Caco-2 (cell line): Measurements from ENCODE around the gene BAHCC1. TPM values are rescaled to one million over a fixed set of nuclear protein-coding genes. Genes with fewer than 3 reads are reported as not detected.

Experiments
- BruUV-seq: library from RNA; stranded (reverse); fragments of 400-500 nt; replicated peaks from 2 replicates; lab custom pipeline; 2021; lab: Mats Ljungman, UMichigan
- CTCF ChIA-PET: fragments of 300-600 bp; sonication (Branson Sonifier 250); formaldehyde crosslinking; loops from one replicate; lab custom pipeline; 2022; ENCODE audit warnings: antibody characterized with exemption; lab: Charles Lee
- POLR2A ChIA-PET: fragments of 300-600 bp; sonication (Branson Sonifier 250); formaldehyde crosslinking; loops from one replicate; lab custom pipeline; 2022; ENCODE audit warnings: antibody characterized with exemption; lab: Charles Lee
- DNase-seq, 2 experiments: peaks; one replicate each; pipeline versions ENCODE4 v3.0.0 to v3.0.0-alpha.2; 2020 to 2022
- H3K27me3 ChIP-seq: replicated peaks from 2 replicates; pipeline ENCODE4 v1.6.0; 2011; ENCODE audit warnings: low read length; ENCODE audit not compliant: control insufficient read depth, insufficient read depth
- H3K36me3 ChIP-seq: 2 replicates; pipeline ENCODE4 v1.5.1; 2011; ENCODE audit warnings: low read length; ENCODE audit not compliant: control insufficient read depth, insufficient read depth
- H3K4me1 ChIP-seq: fragments of 250-450 bp; sonication (Bioruptor Pico); 2 replicates; pipeline ENCODE4 v1.5.1; 2020; ENCODE audit warnings: mild to moderate bottlenecking
- H3K4me3 ChIP-seq: 2 replicates; pipeline ENCODE4 v1.5.1; 2011; ENCODE audit warnings: low read depth, mild to moderate bottlenecking, control low read depth, low read length
- H3K9me3 ChIP-seq: fragments of 250-450 bp; sonication (Bioruptor Pico); 2 replicates; pipeline ENCODE4 v1.5.1; 2020; ENCODE audit warnings: mild to moderate bottlenecking, moderate library complexity
- H3K27ac Mint-ChIP-seq: one replicate; pipeline ENCODE4 v1.8.0; 2022; ENCODE audit warnings: mixed read lengths; ENCODE audit not compliant: unreplicated experiment
- H3K27me3 Mint-ChIP-seq: one replicate; pipeline ENCODE4 v1.8.0; 2022; ENCODE audit warnings: mixed read lengths; ENCODE audit not compliant: insufficient read depth, unreplicated experiment
- H3K36me3 Mint-ChIP-seq: one replicate; pipeline ENCODE4 v1.8.0; 2022; ENCODE audit warnings: mild to moderate bottlenecking, mixed read lengths; ENCODE audit not compliant: insufficient read depth, unreplicated experiment
- H3K4me1 Mint-ChIP-seq: one replicate; pipeline ENCODE4 v1.8.0; 2022; ENCODE audit warnings: low read depth, mixed read lengths; ENCODE audit not compliant: unreplicated experiment
- H3K4me3 Mint-ChIP-seq: one replicate; pipeline ENCODE4 v1.8.0; 2022; ENCODE audit warnings: mild to moderate bottlenecking, moderate library complexity, mixed read lengths; ENCODE audit not compliant: unreplicated experiment
- H3K9me3 Mint-ChIP-seq: one replicate; pipeline ENCODE4 v1.8.0; 2022; ENCODE audit warnings: mixed read lengths; ENCODE audit not compliant: unreplicated experiment
- intact Hi-C: fragments of 100-400 bp; cut with micrococcal nuclease; formaldehyde crosslinking; loops from one replicate; pipeline ENCODE4 v1.10.0; 2022; ENCODE audit not compliant: unreplicated experiment
- total RNA-seq: library from RNA; stranded (reverse); gene quantifications from 2 replicates; pipeline ENCODE4 v1.2.3, GENCODE V29; 2022
- TF ChIP-seq, protein P1 (sequence below), 2 experiments: fragments of 200-600 bp in 1 of 2; IDR thresholded peaks; 1 replicate in 1 of 2; 2 replicates in 1 of 2; pipeline versions ENCODE4 v1.5.1 to v1.8.0; 2011 to 2022; ENCODE audit warnings: antibody characterized with exemption in 1 of 2, control low read depth in 1 of 2, inconsistent platforms in 1 of 2, low read depth in 1 of 2, low read length in 1 of 2, mild to moderate bottlenecking in 1 of 2, moderate library complexity in 1 of 2; ENCODE audit not compliant: insufficient read depth in 1 of 2, severe bottlenecking in 1 of 2, unreplicated experiment in 1 of 2

The BAHCC1 gene
- total RNA-seq, 1 experiment from 2014 or later: 10.2 TPM

DNA sequence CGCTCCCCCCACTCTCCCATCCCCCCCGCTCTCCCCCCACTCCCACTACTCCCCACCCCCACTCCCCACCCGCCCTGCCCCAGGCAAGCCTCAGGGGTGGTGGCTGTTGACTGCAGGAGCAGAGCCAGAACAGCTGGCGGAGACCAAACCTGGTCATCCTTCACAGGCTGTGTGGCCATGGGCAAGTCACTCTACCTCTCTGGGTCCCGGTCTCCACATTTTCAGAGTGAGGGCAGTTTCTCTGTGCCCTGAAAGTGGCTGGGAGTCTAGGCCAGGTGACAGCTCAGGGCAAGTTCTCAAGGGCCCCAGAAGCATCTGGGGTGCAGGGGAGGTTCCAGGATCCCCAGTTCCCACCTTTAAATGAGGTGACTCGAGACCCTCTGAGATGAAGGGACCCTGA, 15.1 kb upstream of the BAHCC1 start:
- no peaks in the 10 kb centered on the region for H3K4me1 Mint-ChIP-seq
- TF ChIP-seq, protein P1, sequence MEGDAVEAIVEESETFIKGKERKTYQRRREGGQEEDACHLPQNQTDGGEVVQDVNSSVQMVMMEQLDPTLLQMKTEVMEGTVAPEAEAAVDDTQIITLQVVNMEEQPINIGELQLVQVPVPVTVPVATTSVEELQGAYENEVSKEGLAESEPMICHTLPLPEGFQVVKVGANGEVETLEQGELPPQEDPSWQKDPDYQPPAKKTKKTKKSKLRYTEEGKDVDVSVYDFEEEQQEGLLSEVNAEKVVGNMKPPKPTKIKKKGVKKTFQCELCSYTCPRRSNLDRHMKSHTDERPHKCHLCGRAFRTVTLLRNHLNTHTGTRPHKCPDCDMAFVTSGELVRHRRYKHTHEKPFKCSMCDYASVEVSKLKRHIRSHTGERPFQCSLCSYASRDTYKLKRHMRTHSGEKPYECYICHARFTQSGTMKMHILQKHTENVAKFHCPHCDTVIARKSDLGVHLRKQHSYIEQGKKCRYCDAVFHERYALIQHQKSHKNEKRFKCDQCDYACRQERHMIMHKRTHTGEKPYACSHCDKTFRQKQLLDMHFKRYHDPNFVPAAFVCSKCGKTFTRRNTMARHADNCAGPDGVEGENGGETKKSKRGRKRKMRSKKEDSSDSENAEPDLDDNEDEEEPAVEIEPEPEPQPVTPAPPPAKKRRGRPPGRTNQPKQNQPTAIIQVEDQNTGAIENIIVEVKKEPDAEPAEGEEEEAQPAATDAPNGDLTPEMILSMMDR (IDR thresholded peaks at IDR 0.05; ENCODE audit: insufficient read depth in 1 of 2, low read depth in 1 of 2, low read length in 1 of 2, severe bottlenecking in 1 of 2, unreplicated experiment in 1 of 2): no peak
- CTCF ChIA-PET: interaction anchor here (1.1 kb wide), 1 partner anchor 71 kb away, joined by 8 read pairs; no protein-coding TSS in a partner anchor
- no peaks in the 10 kb centered on the region for H3K27me3 ChIP-seq
- H3K27me3 Mint-ChIP-seq: no peaks in the 10 kb centered on the region
- no peak for DNase-seq
- H3K9me3 Mint-ChIP-seq: no peaks in the 10 kb centered on the region
- no peaks in the 10 kb centered on the region for H3K36me3 Mint-ChIP-seq
- POLR2A ChIA-PET: interaction anchor here (0.6 kb wide), 1 partner anchor 15 kb away, joined by 4 read pairs; no protein-coding TSS in a partner anchor
- no TSS peak for BruUV-seq
- H3K9me3 ChIP-seq: no peaks in the 10 kb centered on the region
- H3K4me3 Mint-ChIP-seq: no peak overlapping the region
- no peak overlapping the region for H3K4me3 ChIP-seq
- H3K36me3 ChIP-seq: no peaks in the 10 kb centered on the region
- no peak overlapping the region for H3K27ac Mint-ChIP-seq
- no peaks in the 10 kb centered on the region; the same call in 1 of the 2 replicates for H3K4me1 ChIP-seq
- intact Hi-C loops: no loop called here

DNA sequence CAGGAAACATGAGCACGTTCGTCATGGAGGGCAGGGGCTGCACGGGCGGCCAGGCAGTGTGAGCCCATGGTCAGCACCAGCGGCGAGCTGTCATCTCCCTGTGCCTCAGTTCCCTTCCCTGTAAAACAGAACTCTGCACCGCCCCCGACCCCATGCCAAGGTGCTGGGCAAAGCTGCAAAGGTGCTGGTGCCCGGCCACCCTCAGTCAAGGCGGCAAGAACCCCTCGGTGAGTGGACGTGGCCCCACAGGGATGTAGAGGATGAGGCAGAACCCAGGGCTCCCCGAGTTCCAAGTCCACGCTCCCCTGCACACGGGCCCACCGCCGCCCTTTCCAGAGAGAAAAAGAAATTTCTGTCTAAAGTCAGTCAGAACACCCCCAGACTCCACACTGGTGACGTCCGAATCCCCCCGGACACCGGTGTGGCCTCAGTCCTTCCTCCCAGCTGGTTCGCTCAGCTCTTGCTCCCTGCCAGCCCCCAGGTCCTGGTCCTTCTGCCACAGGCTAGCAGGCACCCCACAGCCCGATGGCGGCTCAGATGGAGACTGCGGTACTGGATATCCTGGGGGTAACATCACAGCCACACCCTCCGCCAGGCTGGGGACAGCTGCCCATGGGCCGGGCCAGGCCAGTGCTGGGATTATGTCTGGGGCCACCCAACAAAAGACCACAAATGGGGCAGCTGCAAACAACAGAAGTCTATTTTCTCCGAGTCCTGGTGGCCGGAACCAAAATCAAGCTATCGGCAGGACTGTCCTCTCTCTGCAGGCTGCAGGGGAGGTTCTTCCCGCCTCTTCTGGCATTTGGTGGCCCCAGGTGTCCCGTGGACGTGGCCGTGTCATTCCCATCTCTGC, 14.4 kb upstream of the BAHCC1 start:
- no peak overlapping the region for H3K4me3 Mint-ChIP-seq
- peaks cover 7% of the 10 kb centered on the region for H3K4me1 ChIP-seq
- H3K36me3 ChIP-seq: no peaks in the 10 kb centered on the region
- POLR2A ChIA-PET: no interaction called here
- intact Hi-C loops: no loop called here
- H3K36me3 Mint-ChIP-seq: peaks cover under 1% of the 10 kb centered on the region
- no peak overlapping the region for H3K4me3 ChIP-seq
- peak overlapping the region; percentile 33 for H3K27ac Mint-ChIP-seq
- no peaks in the 10 kb centered on the region for H3K27me3 ChIP-seq
- H3K4me1 Mint-ChIP-seq: peaks cover 1% of the 10 kb centered on the region
- H3K9me3 ChIP-seq: no peaks in the 10 kb centered on the region
- TF ChIP-seq, protein P1 (IDR thresholded peaks at IDR 0.05; ENCODE audit: insufficient read depth in 1 of 2, low read depth in 1 of 2, low read length in 1 of 2, severe bottlenecking in 1 of 2, unreplicated experiment in 1 of 2): no peak
- no TSS peak for BruUV-seq
- CTCF ChIA-PET: interaction anchor here (0.8 to 1.0 kb wide), 2 partner anchors 71 to 90 kb away, joined by 3 to 7 read pairs; no protein-coding TSS in a partner anchor
- no peaks in the 10 kb centered on the region for H3K9me3 Mint-ChIP-seq
- DNase-seq: no peak
- no peaks in the 10 kb centered on the region for H3K27me3 Mint-ChIP-seq

DNA sequence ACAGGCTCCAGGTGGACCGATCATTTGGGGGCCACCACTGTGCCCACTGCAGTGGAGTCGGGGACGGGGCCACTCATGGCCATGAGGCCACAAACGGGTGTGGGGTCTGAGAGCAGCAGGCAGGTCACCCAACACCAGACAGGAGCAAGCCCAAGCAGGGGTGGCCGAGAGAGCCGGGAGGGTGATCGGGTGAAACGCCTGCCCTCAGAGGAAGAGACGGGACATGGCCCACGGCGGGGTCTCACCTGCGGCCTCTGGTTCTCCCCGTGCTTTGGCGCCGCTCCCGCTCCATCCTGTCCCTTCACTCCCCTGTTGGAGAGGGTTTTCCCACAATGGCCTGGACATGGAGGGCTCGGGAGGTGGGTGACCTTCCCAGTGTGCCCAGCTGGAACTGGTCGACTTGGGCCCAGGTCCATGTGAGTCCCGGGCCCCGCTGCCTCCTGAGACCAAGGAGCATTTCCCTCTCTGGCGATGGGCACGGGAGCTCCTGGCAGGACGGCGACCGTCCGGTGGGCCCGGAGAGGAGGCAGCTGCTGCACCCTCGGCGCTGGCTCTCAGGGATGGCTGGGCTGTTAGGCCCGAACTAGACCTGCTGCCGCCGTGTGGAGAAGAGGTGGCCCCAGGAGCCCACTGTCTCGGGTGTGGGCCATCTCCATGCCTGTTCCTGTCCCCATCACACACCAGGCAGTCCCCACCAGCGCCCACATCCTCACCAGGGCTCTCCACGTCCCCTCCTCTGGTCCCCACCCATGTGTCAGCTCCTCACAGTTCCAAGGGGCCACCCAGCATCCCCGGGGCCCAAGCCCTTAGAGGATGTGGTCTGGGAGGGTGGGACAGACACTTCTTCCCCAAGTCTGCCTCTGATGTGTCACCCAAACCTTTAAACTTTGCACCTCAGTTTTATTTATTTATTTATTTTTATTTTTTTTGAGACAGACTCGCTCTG, 13.4 kb upstream of the BAHCC1 start:
- Histone ChIP-seq H3K4me3 (no peak overlapping the region), H3K27me3 (no peaks in the 10 kb centered on the region), H3K4me1 (peaks cover 13% of the 10 kb centered on the region), H3K9me3 (no peaks in the 10 kb centered on the region), H3K36me3 (no peaks in the 10 kb centered on the region)
- Mint-ChIP-seq H3K36me3 (peaks cover 11% of the 10 kb centered on the region), H3K4me3 (no peak overlapping the region), H3K27ac (peak overlapping the region; percentile 33), H3K27me3 (no peaks in the 10 kb centered on the region), H3K9me3 (no peaks in the 10 kb centered on the region), H3K4me1 (peaks cover 7% of the 10 kb centered on the region)
- DNase-seq: no peak
- BruUV-seq: no TSS peak
- intact Hi-C loops: no loop called here
- POLR2A ChIA-PET: no interaction called here
- TF ChIP-seq, protein P1 (IDR thresholded peaks at IDR 0.05; ENCODE audit: insufficient read depth in 1 of 2, low read depth in 1 of 2, low read length in 1 of 2, severe bottlenecking in 1 of 2, unreplicated experiment in 1 of 2): no peak
- CTCF ChIA-PET: interaction anchor here (1.0 kb wide), 1 partner anchor 91 kb away, joined by 7 read pairs; no protein-coding TSS in a partner anchor
